Measurements from ENCODE around the gene BASP1.
A peak's percentile ranks its signal among the peaks of the same experiment; 100 is the strongest.

The BASP1 gene

GRCh38 chr5:17315710-17316221, 98.3 kb downstream of the BASP1 start (continued):
- TF ChIP-seq, protein P1, sequence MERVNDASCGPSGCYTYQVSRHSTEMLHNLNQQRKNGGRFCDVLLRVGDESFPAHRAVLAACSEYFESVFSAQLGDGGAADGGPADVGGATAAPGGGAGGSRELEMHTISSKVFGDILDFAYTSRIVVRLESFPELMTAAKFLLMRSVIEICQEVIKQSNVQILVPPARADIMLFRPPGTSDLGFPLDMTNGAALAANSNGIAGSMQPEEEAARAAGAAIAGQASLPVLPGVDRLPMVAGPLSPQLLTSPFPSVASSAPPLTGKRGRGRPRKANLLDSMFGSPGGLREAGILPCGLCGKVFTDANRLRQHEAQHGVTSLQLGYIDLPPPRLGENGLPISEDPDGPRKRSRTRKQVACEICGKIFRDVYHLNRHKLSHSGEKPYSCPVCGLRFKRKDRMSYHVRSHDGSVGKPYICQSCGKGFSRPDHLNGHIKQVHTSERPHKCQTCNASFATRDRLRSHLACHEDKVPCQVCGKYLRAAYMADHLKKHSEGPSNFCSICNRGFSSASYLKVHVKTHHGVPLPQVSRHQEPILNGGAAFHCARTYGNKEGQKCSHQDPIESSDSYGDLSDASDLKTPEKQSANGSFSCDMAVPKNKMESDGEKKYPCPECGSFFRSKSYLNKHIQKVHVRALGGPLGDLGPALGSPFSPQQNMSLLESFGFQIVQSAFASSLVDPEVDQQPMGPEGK (tag by site-specific recombination; IDR thresholded peaks at IDR 0.05): peak; percentile 16
- no peak for TF ChIP-seq ZNF48 (tag by site-specific recombination; IDR thresholded peaks at IDR 0.05)
- TF ChIP-seq ZNF23 (tag by site-specific recombination; IDR thresholded peaks at IDR 0.05; ENCODE audit: borderline replicate concordance): no peak
- no peak for TF ChIP-seq ZNF626 (tag by site-specific recombination; IDR thresholded peaks at IDR 0.05)
- no peak for TF ChIP-seq ZNF350 (tag by site-specific recombination; IDR thresholded peaks at IDR 0.05)
- no peak for TF ChIP-seq ZBTB6 (tag by site-specific recombination; IDR thresholded peaks at IDR 0.05)
- no peak for TF ChIP-seq SP3 (tag by site-specific recombination; IDR thresholded peaks at IDR 0.05)
- TF ChIP-seq ZNF664 (tag by site-specific recombination; IDR thresholded peaks at IDR 0.05): no peak
- no peak for TF ChIP-seq TRIM28 (IDR thresholded peaks at IDR 0.05; ENCODE audit: borderline replicate concordance, low read length)
- no peak for TF ChIP-seq ZNF169 (tag by site-specific recombination; IDR thresholded peaks at IDR 0.05)
- peak; percentile 73 for TF ChIP-seq FEZF1 (tag by site-specific recombination; IDR thresholded peaks at IDR 0.05)
- no peak for TF ChIP-seq KLF1 (tag by site-specific recombination; IDR thresholded peaks at IDR 0.05)
- no peak for TF ChIP-seq ZNF473 (tag by site-specific recombination; IDR thresholded peaks at IDR 0.05)
- TF ChIP-seq YY2 (tag by site-specific recombination; IDR thresholded peaks at IDR 0.05): no peak; the same call in none of the 2 replicates
- TF ChIP-seq ZNF146 (tag by site-specific recombination; IDR thresholded peaks at IDR 0.05): no peak
- TF ChIP-seq ZNF843 (tag by site-specific recombination; IDR thresholded peaks at IDR 0.05): peak; percentile 66
- TF ChIP-seq ZNF555 (tag by site-specific recombination; conservative IDR thresholded peaks at IDR 0.05): no peak
- TF ChIP-seq MZF1 (tag by site-specific recombination; IDR thresholded peaks at IDR 0.05; ENCODE audit: borderline replicate concordance): peak; percentile 45; the same call in 1 of the 2 replicates
- TF ChIP-seq ZNF324 (tag by site-specific recombination; IDR thresholded peaks at IDR 0.05): peak; percentile 47; the same call in 1 of the 2 replicates
- TF ChIP-seq ZNF548 (tag by site-specific recombination; IDR thresholded peaks at IDR 0.05): no peak
- no peak for TF ChIP-seq HOXC10 (CRISPR knock-in tag; IDR thresholded peaks at IDR 0.05)
- TF ChIP-seq ZNF2 (tag by site-specific recombination; IDR thresholded peaks at IDR 0.05): 0 out of 2 replicates have a peak, but pooled peaks have one; percentile 15
- no peak for TF ChIP-seq ZNF280C (tag by site-specific recombination; IDR thresholded peaks at IDR 0.05)
- TF ChIP-seq ZNF214 (tag by site-specific recombination; IDR thresholded peaks at IDR 0.05; ENCODE audit: borderline replicate concordance): no peak
- no peak for TF ChIP-seq ZNF133 (tag by site-specific recombination; IDR thresholded peaks at IDR 0.05)
- TF ChIP-seq ZFP3 (tag by site-specific recombination; IDR thresholded peaks at IDR 0.05; ENCODE audit: low read depth): no peak
- no peak for TF ChIP-seq ZNF16 (tag by site-specific recombination; IDR thresholded peaks at IDR 0.05; ENCODE audit: low read depth)
- TF ChIP-seq ZNF830 (tag by site-specific recombination; IDR thresholded peaks at IDR 0.05; ENCODE audit: low read depth): no peak
- TF ChIP-seq ZNF19 (tag by site-specific recombination; IDR thresholded peaks at IDR 0.05; ENCODE audit: low read depth): no peak

Measured in HEK293 (cell line).